Tibial nerve (tissue), 3 donors: ENCODE data around the gene SIGLEC9.

Experiments used
- CTCF ChIP-seq, 5 experiments: fragments of 200-600 bp in 3 of 5; fragments of 450-650 bp in 2 of 5; sonication (generic) in 3 of 5; IDR thresholded peaks; one replicate each; pipeline ENCODE4 v1.5.1; 2016 to 2019; ENCODE audit warnings: antibody characterized with exemption in 5 of 5, mild to moderate bottlenecking in 3 of 5, moderate library complexity in 2 of 5
- POLR2A ChIP-seq, 2 donors: fragments of 450-650 bp; IDR thresholded peaks; one replicate each; pipeline ENCODE4 v1.6.1; 2017; ENCODE audit warnings: antibody characterized with exemption in 2 of 2, mild to moderate bottlenecking in 2 of 2, moderate library complexity in 2 of 2

DNA sequence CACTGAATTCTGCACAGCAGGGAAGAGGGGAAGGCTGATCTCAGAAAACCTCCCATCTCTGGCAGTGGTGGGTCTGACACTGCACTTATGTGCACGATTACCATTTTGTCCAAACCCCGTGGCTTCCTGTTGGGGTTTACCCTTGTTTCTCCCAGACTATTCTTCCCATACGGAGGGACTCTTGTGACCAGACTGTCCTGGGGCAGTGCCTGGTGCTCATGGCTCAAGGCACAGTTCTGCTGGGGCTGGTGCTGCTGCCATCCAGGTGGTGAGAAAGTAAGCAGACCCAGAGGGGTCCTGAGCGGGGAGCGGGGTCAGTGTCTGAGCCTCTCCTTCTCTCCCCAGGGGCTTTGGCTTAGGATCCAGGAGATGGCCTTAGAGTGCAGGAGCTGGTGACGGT, 5.1 kb upstream of the SIGLEC9 start:
- no peak for TF ChIP-seq CTCF (IDR thresholded peaks at IDR 0.05)
- no peak for TF ChIP-seq POLR2A (IDR thresholded peaks at IDR 0.05)
